ENCODE measurements around the gene MAP3K9. TPM values are rescaled to one million over a fixed set of nuclear protein-coding genes. Genes with fewer than 3 reads are reported as not detected.

The MAP3K9 gene
- total and polyA plus RNA-seq, 10 of the 15 experiments (the other 5 are each of a cell fraction or from before 2014, with no cell fraction given), result 0.48 to 7.9 (median 2.9) TPM

DNA sequence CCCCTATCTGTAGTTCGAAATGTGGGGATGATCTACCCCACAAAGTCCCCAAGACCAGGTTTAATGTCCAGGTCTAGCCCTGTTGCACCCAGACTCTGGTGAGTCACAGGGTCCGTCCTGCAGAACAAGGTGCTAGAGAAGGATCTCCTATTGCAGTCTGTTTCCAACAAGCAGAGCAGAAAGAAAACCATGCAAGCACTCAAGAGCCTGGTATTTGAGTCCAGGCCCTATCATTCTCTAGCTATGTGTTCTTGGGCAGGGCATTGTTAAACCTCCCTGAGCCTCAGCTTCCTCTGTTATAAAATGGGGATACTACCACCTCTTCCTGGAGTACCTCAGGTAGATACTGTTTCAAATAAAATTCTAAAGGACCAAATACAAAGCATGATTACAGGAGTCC, 24.4 kb downstream of the MAP3K9 start:
- in situ Hi-C loops (cut with MboI), result no loop called here
- ChIA-PET SMC1A (ENCODE audit: uncharacterized antibody, unreplicated experiment) (no interaction called here), CTCF (interaction anchor here (0.8 kb wide), 1 partner anchor 71 kb away, joined by 4 read pairs; no protein-coding TSS in a partner anchor), RAD21 (ENCODE audit: unreplicated experiment) (no interaction called here), POLR2A (interaction anchor here (0.6 kb wide), 1 partner anchor 130 kb away, joined by 4 read pairs; no protein-coding TSS in a partner anchor)
- intact Hi-C loops (cut with micrococcal nuclease; ENCODE audit: unreplicated experiment), result no loop called here
- H3K27me3 ChIP-seq (replicated peaks in 1 of 2; ENCODE audit: control insufficient read depth in 2 of 2, insufficient read depth in 2 of 2, low read length in 1 of 2), result no peaks in the 10 kb centered on the region
- no peak overlapping the region for H3K4me2 ChIP-seq (ENCODE audit: control insufficient read depth, insufficient read depth)
- no peak overlapping the region for H3K27ac ChIP-seq (ENCODE audit: control insufficient read depth, insufficient read depth)
- H3K36me3 ChIP-seq (ENCODE audit: control insufficient read depth in 2 of 2, insufficient read depth in 2 of 2, low read length in 1 of 2), result no peaks in the 10 kb centered on the region; a peak in 2 of 4 replicates
- peaks cover 27% of the 10 kb centered on the region for H3K4me1 ChIP-seq (ENCODE audit: control insufficient read depth, insufficient read depth, low read length)
- ATAC-seq (no peak), FAIRE-seq (no peak), DNase-seq (ENCODE audit: low read depth, low spot score) (no peak)
- TF ChIP-seq ZNF274 (IDR thresholded peaks at IDR 0.05; ENCODE audit: insufficient read depth, insufficient read length) (no peak), YY1 (IDR thresholded peaks at IDR 0.05; ENCODE audit: low read depth, low read length) (no peak)
- H3K4me3 ChIP-seq, result no peak overlapping the region
- no peaks in the 10 kb centered on the region; the same call in 1 of the 2 replicates for H3K79me2 ChIP-seq (ENCODE audit: control insufficient read depth, insufficient read depth, low read length)
- no peak overlapping the region for H2AFZ ChIP-seq (ENCODE audit: control insufficient read depth, low read depth, low read length)
- no peak overlapping the region for H3K9ac ChIP-seq (ENCODE audit: control insufficient read depth, insufficient read depth, low read length)
- no TSS peak for BruUV-seq (replicated peaks)
- 50% methylated on average over 2 of the region's 2 CpGs for WGBS (ENCODE audit: insufficient coverage, insufficient replicate concordance, low lambda C conversion rate, missing lambda C conversion rate)
- H4K20me1 ChIP-seq (ENCODE audit: control insufficient read depth, insufficient read depth), result no peaks in the 10 kb centered on the region
- H3K9me3 ChIP-seq (replicated peaks; ENCODE audit: control insufficient read depth, insufficient read depth, low read length), result no peaks in the 10 kb centered on the region

DNA sequence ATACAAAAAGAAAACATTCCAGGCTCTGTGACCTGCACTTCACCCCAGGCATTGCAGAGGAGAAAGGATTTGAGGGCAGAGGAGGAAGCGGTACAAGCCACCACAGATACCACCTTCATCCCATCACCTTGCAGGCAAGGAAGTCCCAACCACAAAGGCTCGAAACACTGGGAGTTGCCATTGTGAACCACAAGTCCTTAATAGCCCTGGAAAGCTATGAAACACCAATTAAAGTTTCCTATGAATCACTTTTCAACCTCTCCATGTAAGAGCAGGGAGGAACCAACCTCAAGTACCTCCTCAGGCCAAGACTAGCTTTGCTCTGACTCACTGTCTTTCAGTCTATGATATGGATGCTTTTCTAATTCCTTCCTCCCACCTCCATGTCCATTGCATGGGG, 27.0 kb downstream of the MAP3K9 start:
- no peak for ATAC-seq
- no peak for FAIRE-seq
- CTCF ChIA-PET, result interaction anchor here (1.4 kb wide), 1 partner anchor 9 kb away, joined by 3 read pairs; no protein-coding TSS in a partner anchor
- TF ChIP-seq SPI1 (IDR thresholded peaks at IDR 0.05; ENCODE audit: borderline replicate concordance, insufficient read depth, low read depth, low read length) (0 out of 2 replicates have a peak, but pooled peaks have one; percentile 2), NFYA (IDR thresholded peaks at IDR 0.05; ENCODE audit: borderline replicate concordance, low read depth, low read length) (no peak), CHD2 (IDR thresholded peaks at IDR 0.05; ENCODE audit: borderline replicate concordance, low read depth, low read length) (no peak), CBX3 (IDR thresholded peaks at IDR 0.05; ENCODE audit: borderline replicate concordance, low read depth) (no peak), ZNF687 (IDR thresholded peaks at IDR 0.05) (no peak), BCL3 (IDR thresholded peaks at IDR 0.05; ENCODE audit: borderline replicate concordance, insufficient read depth, low read depth, low read length, poor library complexity, severe bottlenecking) (no peak)
- TF ChIP-seq, protein P1, sequence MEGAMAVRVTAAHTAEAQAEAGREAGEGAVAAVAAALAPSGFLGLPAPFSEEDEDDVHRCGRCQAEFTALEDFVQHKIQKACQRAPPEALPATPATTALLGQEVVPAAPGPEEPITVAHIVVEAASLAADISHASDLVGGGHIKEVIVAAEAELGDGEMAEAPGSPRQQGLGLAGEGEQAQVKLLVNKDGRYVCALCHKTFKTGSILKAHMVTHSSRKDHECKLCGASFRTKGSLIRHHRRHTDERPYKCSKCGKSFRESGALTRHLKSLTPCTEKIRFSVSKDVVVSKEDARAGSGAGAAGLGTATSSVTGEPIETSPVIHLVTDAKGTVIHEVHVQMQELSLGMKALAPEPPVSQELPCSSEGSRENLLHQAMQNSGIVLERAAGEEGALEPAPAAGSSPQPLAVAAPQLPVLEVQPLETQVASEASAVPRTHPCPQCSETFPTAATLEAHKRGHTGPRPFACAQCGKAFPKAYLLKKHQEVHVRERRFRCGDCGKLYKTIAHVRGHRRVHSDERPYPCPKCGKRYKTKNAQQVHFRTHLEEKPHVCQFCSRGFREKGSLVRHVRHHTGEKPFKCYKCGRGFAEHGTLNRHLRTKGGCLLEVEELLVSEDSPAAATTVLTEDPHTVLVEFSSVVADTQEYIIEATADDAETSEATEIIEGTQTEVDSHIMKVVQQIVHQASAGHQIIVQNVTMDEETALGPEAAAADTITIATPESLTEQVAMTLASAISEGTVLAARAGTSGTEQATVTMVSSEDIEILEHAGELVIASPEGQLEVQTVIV (IDR thresholded peaks at IDR 0.05; ENCODE audit: borderline replicate concordance, partially characterized antibody), result no peak

More for the DNA sequence above, 27.0 kb downstream of the MAP3K9 start:
- Histone ChIP-seq H4K20me1 (ENCODE audit: control insufficient read depth, insufficient read depth) (no peaks in the 10 kb centered on the region), H3K4me1 (ENCODE audit: control insufficient read depth, insufficient read depth, low read length) (peaks cover 41% of the 10 kb centered on the region), H2AFZ (ENCODE audit: control insufficient read depth, low read depth, low read length) (no peak overlapping the region), H3K9me3 (replicated peaks; ENCODE audit: control insufficient read depth, insufficient read depth, low read length) (no peaks in the 10 kb centered on the region), H3K4me3 (no peak overlapping the region), H3K9ac (ENCODE audit: control insufficient read depth, insufficient read depth, low read length) (no peak overlapping the region), H3K4me2 (ENCODE audit: control insufficient read depth, insufficient read depth) (no peak overlapping the region), H3K79me2 (ENCODE audit: control insufficient read depth, insufficient read depth, low read length) (no peaks in the 10 kb centered on the region; the same call in 1 of the 2 replicates), H3K36me3 (ENCODE audit: control insufficient read depth in 2 of 2, insufficient read depth in 2 of 2, low read length in 1 of 2) (no peaks in the 10 kb centered on the region; a peak in 2 of 4 replicates), H3K27ac (ENCODE audit: control insufficient read depth, insufficient read depth) (no peak overlapping the region), H3K27me3 (replicated peaks in 1 of 2; ENCODE audit: control insufficient read depth in 2 of 2, insufficient read depth in 2 of 2, low read length in 1 of 2) (no peaks in the 10 kb centered on the region)
- POLR2A ChIA-PET, result no interaction called here
- in situ Hi-C loops (cut with MboI) (no loop called here), intact Hi-C loops (cut with micrococcal nuclease; ENCODE audit: unreplicated experiment) (no loop called here)
- no TSS peak for BruUV-seq (replicated peaks)
- DNase-seq (ENCODE audit: low read depth, low spot score), result no peak
- SMC1A ChIA-PET (ENCODE audit: uncharacterized antibody, unreplicated experiment), result no interaction called here
- WGBS (ENCODE audit: insufficient coverage, insufficient replicate concordance, low lambda C conversion rate, missing lambda C conversion rate), result 48% methylated on average over 2 of the region's 2 CpGs
- RAD21 ChIA-PET (ENCODE audit: unreplicated experiment), result no interaction called here
